ENCODE results near the gene VPS13C. TPM values are rescaled to one million over a fixed set of nuclear protein-coding genes. Genes with fewer than 3 reads are reported as not detected.

VPS13C gene
- total and polyA plus RNA-seq, 10 donors = 32.9 to 194 (median 147) TPM

DNA sequence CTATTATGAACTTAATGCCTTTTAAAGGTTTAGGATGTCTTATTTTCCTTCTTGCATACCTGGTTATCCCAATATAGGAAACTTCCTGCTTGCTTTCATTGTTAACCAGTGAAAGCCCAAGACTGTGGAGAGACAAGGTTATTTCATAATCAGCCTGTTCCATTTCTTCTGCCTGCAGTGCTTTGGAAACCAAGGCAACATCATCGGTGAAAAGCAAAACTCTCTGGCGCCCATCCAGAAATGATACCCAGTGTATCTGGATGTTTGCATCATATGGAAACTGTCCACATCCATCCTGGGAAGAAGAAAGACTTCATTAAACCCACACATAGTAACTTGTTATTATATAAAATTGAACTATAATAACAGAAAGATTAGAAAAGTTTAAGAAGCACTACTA, 170.1 kb downstream of the VPS13C start:
- TF ChIP-seq POLR2AphosphoS5 (IDR thresholded peaks at IDR 0.05) = no peak
- no peak for TF ChIP-seq POLR2A (IDR thresholded peaks at IDR 0.05)
- TF ChIP-seq, protein P1, sequence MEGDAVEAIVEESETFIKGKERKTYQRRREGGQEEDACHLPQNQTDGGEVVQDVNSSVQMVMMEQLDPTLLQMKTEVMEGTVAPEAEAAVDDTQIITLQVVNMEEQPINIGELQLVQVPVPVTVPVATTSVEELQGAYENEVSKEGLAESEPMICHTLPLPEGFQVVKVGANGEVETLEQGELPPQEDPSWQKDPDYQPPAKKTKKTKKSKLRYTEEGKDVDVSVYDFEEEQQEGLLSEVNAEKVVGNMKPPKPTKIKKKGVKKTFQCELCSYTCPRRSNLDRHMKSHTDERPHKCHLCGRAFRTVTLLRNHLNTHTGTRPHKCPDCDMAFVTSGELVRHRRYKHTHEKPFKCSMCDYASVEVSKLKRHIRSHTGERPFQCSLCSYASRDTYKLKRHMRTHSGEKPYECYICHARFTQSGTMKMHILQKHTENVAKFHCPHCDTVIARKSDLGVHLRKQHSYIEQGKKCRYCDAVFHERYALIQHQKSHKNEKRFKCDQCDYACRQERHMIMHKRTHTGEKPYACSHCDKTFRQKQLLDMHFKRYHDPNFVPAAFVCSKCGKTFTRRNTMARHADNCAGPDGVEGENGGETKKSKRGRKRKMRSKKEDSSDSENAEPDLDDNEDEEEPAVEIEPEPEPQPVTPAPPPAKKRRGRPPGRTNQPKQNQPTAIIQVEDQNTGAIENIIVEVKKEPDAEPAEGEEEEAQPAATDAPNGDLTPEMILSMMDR (IDR thresholded peaks at IDR 0.05 in 8 of 11, conservative IDR thresholded peaks at IDR 0.05 in 3 of 11) = no peak
- Histone ChIP-seq H3K36me3 (peaks cover 6 to 95% (median 52%) of the 10 kb centered on the region in 6 donors), H3K27ac (no peak overlapping the region), H3K4me3 (no peak overlapping the region), H3K4me1 (no peaks in the 10 kb centered on the region), H3K9me3 (peaks cover 3 to 34% (median 30%) of the 10 kb centered on the region in 8 donors), H3K27me3 (replicated peaks in 1 of 7) (no peaks in the 10 kb centered on the region)
- 80 to 96% (median 90%) methylated on average over 2 of the region's 2 CpGs for WGBS, 5 donors
- DNase-seq = no peak
- intact Hi-C loops (cut with DNase I; ENCODE audit: low total_unique reads) = no loop called here

DNA sequence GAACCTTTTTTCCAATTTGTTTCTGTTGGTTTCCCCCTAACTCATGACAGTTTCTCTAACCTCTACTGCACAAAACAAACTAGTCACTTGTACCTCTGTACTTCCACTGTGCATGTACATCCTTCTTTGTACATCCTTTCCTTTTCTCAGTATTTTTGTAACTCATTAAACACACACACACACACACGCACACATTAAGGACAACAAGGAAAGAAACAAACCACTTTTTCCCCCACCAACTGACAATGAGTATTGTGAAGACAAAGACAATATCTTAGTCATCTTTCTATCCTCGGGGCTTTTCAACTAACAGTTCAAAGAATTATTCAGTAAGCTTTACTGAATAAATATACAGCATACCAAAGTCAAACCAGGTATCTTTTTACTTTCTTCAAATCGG, 170.5 kb downstream of the VPS13C start:
- Histone ChIP-seq H3K4me1 (no peaks in the 10 kb centered on the region), H3K27ac (no peak overlapping the region), H3K9me3 (peaks cover 3 to 31% (median 27%) of the 10 kb centered on the region in 8 donors), H3K36me3 (peaks cover 6 to 95% (median 50%) of the 10 kb centered on the region in 6 donors), H3K4me3 (no peak overlapping the region), H3K27me3 (replicated peaks in 1 of 7) (no peaks in the 10 kb centered on the region)
- intact Hi-C loops (cut with DNase I; ENCODE audit: low total_unique reads) = no loop called here
- 89 to 95% (median 92%) methylated on average over 3 of the region's 3 CpGs for WGBS, 5 donors
- DNase-seq = no peak
- TF ChIP-seq POLR2AphosphoS5 (IDR thresholded peaks at IDR 0.05) = no peak
- TF ChIP-seq POLR2A (IDR thresholded peaks at IDR 0.05) = no peak
- TF ChIP-seq, protein P1 (IDR thresholded peaks at IDR 0.05 in 8 of 11, conservative IDR thresholded peaks at IDR 0.05 in 3 of 11) = no peak

DNA sequence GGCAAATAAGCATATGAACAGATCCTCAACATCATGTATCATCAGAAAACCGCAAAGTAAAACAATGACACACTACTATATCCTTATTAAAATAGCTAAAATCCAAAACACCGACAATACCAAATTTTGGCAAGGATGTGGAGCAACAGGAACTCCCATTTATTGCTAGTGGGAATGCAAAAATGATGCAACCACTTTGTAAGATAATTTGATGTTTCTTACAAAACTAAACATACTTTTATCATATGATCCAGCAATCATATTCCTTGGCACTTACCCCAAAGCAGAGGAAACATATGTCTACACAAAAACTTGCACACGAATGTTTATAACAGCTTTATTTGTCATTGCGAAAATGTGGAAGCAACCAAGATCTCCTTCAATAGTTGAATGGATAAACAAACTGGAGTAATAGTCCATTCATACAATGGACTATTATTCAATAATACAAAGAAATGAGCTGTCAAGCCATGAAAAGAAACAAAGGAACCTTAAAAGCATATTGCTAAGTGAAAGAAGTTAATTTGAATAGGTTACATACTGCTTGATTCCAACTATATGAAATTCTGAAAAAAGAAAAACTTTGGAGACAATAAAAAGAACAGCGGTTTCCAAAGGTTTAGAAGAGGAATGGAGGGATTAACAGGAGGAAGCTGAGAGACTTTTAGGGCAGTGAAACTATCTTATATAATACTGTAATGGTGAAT, 172.0 kb downstream of the VPS13C start:
- H3K9me3 ChIP-seq = peaks cover 0 to 16% (median 12%) of the 10 kb centered on the region in 8 donors
- no peak overlapping the region for H3K27ac ChIP-seq
- TF ChIP-seq, protein P1 (IDR thresholded peaks at IDR 0.05 in 8 of 11, conservative IDR thresholded peaks at IDR 0.05 in 3 of 11) = no peak
- TF ChIP-seq POLR2A (IDR thresholded peaks at IDR 0.05) = no peak
- TF ChIP-seq POLR2AphosphoS5 (IDR thresholded peaks at IDR 0.05) = no peak
- intact Hi-C loops (cut with DNase I; ENCODE audit: low total_unique reads) = no loop called here
- H3K27me3 ChIP-seq (replicated peaks in 1 of 7) = no peaks in the 10 kb centered on the region
- 81 to 96% (median 91%) methylated on average over 5 of the region's 5 CpGs for WGBS, 5 donors
- no peak for DNase-seq
- H3K4me3 ChIP-seq = no peak overlapping the region
- H3K4me1 ChIP-seq = no peaks in the 10 kb centered on the region
- H3K36me3 ChIP-seq = peaks cover 0 to 93% (median 40%) of the 10 kb centered on the region in 6 donors

DNA sequence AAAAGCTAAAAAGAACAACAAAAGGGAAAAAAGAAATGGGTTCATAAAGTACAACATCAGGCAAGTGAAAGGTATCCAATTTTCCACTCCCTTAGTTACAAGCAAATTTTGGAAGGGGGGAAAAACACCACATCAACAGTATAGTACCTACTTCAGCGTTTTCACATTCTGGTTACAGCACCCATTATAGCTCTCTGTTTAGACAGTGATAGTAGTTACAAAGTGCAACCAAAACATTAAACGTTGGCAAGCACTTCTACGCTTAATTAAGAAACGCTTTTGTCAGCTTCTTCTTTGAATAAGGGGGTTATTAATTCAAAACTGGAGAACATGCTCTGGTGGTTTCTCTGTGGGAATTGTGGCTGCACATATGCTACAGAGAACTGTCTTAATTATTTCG, 180.2 kb downstream of the VPS13C start:
- WGBS, 5 donors = 90 to 95% (median 93%) methylated on average over 5 of the region's 5 CpGs
- Histone ChIP-seq H3K27me3 (replicated peaks in 1 of 7) (no peaks in the 10 kb centered on the region), H3K4me1 (no peaks in the 10 kb centered on the region), H3K36me3 (peaks cover 0 to 97% (median 23%) of the 10 kb centered on the region in 6 donors), H3K27ac (no peak overlapping the region), H3K4me3 (no peak overlapping the region), H3K9me3 (no peaks in the 10 kb centered on the region)
- TF ChIP-seq POLR2AphosphoS5 (IDR thresholded peaks at IDR 0.05) (no peak), POLR2A (IDR thresholded peaks at IDR 0.05) (no peak)
- TF ChIP-seq, protein P1 (IDR thresholded peaks at IDR 0.05 in 8 of 11, conservative IDR thresholded peaks at IDR 0.05 in 3 of 11) = no peak
- DNase-seq = no peak
- intact Hi-C loops (cut with DNase I; ENCODE audit: low total_unique reads) = no loop called here

Measured in spleen (tissue), 11 donors.